H1 (cell line): ENCODE measurements around the gene AVP. TPM values are rescaled to one million over a fixed set of nuclear protein-coding genes. Genes with fewer than 3 reads are reported as not detected.
A peak's percentile ranks its signal among the peaks of the same experiment; 100 is the strongest.

Source experiments
- CTCF ChIA-PET: fragments of 300-600 bp; sonication (Branson Sonifier 250); formaldehyde crosslinking; loops from one replicate; lab custom pipeline; 2021; ENCODE audit not compliant: partially characterized antibody; lab: Charles Lee
- POLR2A ChIA-PET: fragments of 300-600 bp; sonication (Branson Sonifier 250); formaldehyde crosslinking; loops from one replicate; lab custom pipeline; 2021; ENCODE audit warnings: inconsistent platforms; ENCODE audit not compliant: partially characterized antibody; lab: Charles Lee
- DNase-seq, 2 experiments: peaks; one replicate each; pipeline versions ENCODE4 v3.0.0 to v3.0.0-alpha.2; 2010 to 2022; ENCODE audit warnings: low spot score in 2 of 2, low read depth in 1 of 2, mixed read lengths in 1 of 2
- FAIRE-seq: peaks from 2 replicates; lab custom pipeline; 2011; peaks lifted over from hg19 to GRCh38; lab: Jason Lieb, UNC
- H2AFZ ChIP-seq: 2 replicates; pipeline ENCODE4 v1.8.1; 2012; ENCODE audit warnings: low read length, inconsistent platforms
- H2AK5ac ChIP-seq: 2 replicates; pipeline ENCODE4 v1.6.1; 2013; ENCODE audit warnings: low read depth, low read length
- H2BK120ac ChIP-seq: replicated peaks from 2 replicates; pipeline ENCODE3; 2013; ENCODE audit warnings: low read depth, low read length, inconsistent platforms
- H2BK12ac ChIP-seq: 2 replicates; pipeline ENCODE4 v1.6.1; 2013; ENCODE audit warnings: low read depth, low read length
- H2BK15ac ChIP-seq: 2 replicates; pipeline ENCODE4 v1.6.1; 2013; ENCODE audit warnings: low read length
- H2BK20ac ChIP-seq: 2 replicates; pipeline ENCODE4 v1.6.1; 2013; ENCODE audit warnings: low read length
- H2BK5ac ChIP-seq: 2 replicates; pipeline ENCODE4 v1.6.1; 2013; ENCODE audit warnings: low read depth, low read length
- H3K14ac ChIP-seq: 2 replicates; pipeline ENCODE4 v1.6.1; 2013; ENCODE audit warnings: inconsistent platforms; ENCODE audit not compliant: insufficient read length
- H3K18ac ChIP-seq: 2 replicates; pipeline ENCODE4 v1.6.1; 2013; ENCODE audit warnings: low read length; ENCODE audit errors: extremely low read depth
- H3K23ac ChIP-seq: 2 replicates; pipeline ENCODE4 v1.6.1; 2013; ENCODE audit warnings: inconsistent platforms; ENCODE audit not compliant: insufficient read length
- H3K23me2 ChIP-seq: 2 replicates; pipeline ENCODE4 v1.6.1; 2013; ENCODE audit warnings: low read depth, low read length
- H3K27ac ChIP-seq: 2 replicates; pipeline ENCODE4 v1.6.1; 2011; ENCODE audit warnings: low read depth, low read length, inconsistent platforms
- H3K27me3 ChIP-seq, 4 experiments: replicated peaks in 1 of 4; 1 replicate in 1 of 4; 2 replicates in 3 of 4; pipeline versions ENCODE4 v1.6.1 to v1.8.1; 2011 to 2013; ENCODE audit warnings: low read length in 3 of 4, mild to moderate bottlenecking in 3 of 4, inconsistent platforms in 2 of 4, mixed read lengths in 2 of 4, moderate library complexity in 1 of 4; ENCODE audit not compliant: control insufficient read depth in 3 of 4, insufficient read depth in 3 of 4; ENCODE audit errors: extremely low read depth in 1 of 4
- H3K36me3 ChIP-seq, 4 experiments: 2 replicates each; pipeline versions ENCODE4 v1.6.1 to v1.8.1; 2011 to 2013; ENCODE audit warnings: mild to moderate bottlenecking in 4 of 4, low read length in 3 of 4, moderate library complexity in 2 of 4, control low read depth in 1 of 4, inconsistent platforms in 1 of 4; ENCODE audit not compliant: insufficient read depth in 4 of 4, control insufficient read depth in 2 of 4
- H3K4ac ChIP-seq: replicated peaks from 2 replicates; pipeline ENCODE3; 2013; ENCODE audit warnings: low read length, low read depth, mixed read lengths, inconsistent platforms; ENCODE audit not compliant: insufficient read length
- H3K4me1 ChIP-seq, 4 experiments: replicated peaks in 1 of 4; 1 replicate in 1 of 4; 2 replicates in 3 of 4; pipeline versions ENCODE4 v1.6.1 to v1.8.1; 2011 to 2013; ENCODE audit warnings: low read length in 3 of 4, inconsistent platforms in 2 of 4, mixed read lengths in 1 of 4; ENCODE audit not compliant: insufficient read depth in 4 of 4, control insufficient read depth in 3 of 4
- H3K4me2 ChIP-seq, 2 experiments: 2 replicates each; pipeline versions ENCODE4 v1.6.1 to v1.8.1; 2011 to 2013; ENCODE audit warnings: low read depth in 2 of 2, low read length in 2 of 2, control low read depth in 1 of 2, inconsistent platforms in 1 of 2, mild to moderate bottlenecking in 1 of 2; ENCODE audit not compliant: insufficient read depth in 1 of 2
- H3K4me3 ChIP-seq, 4 experiments: fragments of 200-600, 300-600 bp in 1 of 4; sonication (generic), shearing (Covaris generic), sonication (Bioruptor Twin) in 1 of 4; 2 replicates each; pipeline versions ENCODE4 v1.5.1 to v1.8.1; 2011 to 2016; ENCODE audit warnings: low read length in 4 of 4, low read depth in 3 of 4, control low read depth in 2 of 4, inconsistent platforms in 2 of 4, mild to moderate bottlenecking in 2 of 4, mixed read lengths in 1 of 4, moderate library complexity in 1 of 4; ENCODE audit not compliant: insufficient read depth in 2 of 4; ENCODE audit errors: extremely low read depth in 1 of 4
- H3K56ac ChIP-seq: replicated peaks from 2 replicates; pipeline ENCODE3; 2013; ENCODE audit warnings: low read depth, mild to moderate bottlenecking, mixed read lengths, low read length, inconsistent platforms; ENCODE audit not compliant: insufficient read length
- H3K79me1 ChIP-seq: 2 replicates; pipeline ENCODE4 v1.6.1; 2013; ENCODE audit warnings: low read depth, low read length, control low read depth
- H3K79me2 ChIP-seq, 2 experiments: 2 replicates each; pipeline versions ENCODE4 v1.6.1 to v1.8.1; 2012 to 2013; ENCODE audit warnings: low read length in 2 of 2, mild to moderate bottlenecking in 2 of 2, inconsistent platforms in 1 of 2; ENCODE audit not compliant: insufficient read depth in 2 of 2, control insufficient read depth in 1 of 2
- H3K9ac ChIP-seq, 4 experiments: replicated peaks in 1 of 4; 1 replicate in 1 of 4; 2 replicates in 3 of 4; pipeline versions ENCODE4 v1.6.1 to v1.8.1; 2011 to 2013; ENCODE audit warnings: low read depth in 3 of 4, low read length in 3 of 4, control low read depth in 2 of 4, mild to moderate bottlenecking in 2 of 4, moderate library complexity in 2 of 4, inconsistent platforms in 1 of 4; ENCODE audit errors: extremely low read depth in 1 of 4
- H3K9me3 ChIP-seq, 2 experiments: 2 replicates each; pipeline versions ENCODE4 v1.6.1 to v1.8.1; 2012 to 2013; ENCODE audit warnings: mild to moderate bottlenecking in 2 of 2, moderate library complexity in 2 of 2, control low read depth in 1 of 2, inconsistent platforms in 1 of 2, low read depth in 1 of 2, low read length in 1 of 2, mixed read lengths in 1 of 2; ENCODE audit not compliant: insufficient read depth in 2 of 2
- H4K20me1 ChIP-seq, 2 experiments: replicated peaks in 1 of 2; 2 replicates each; pipeline versions ENCODE3 to v1.8.1; 2011 to 2013; ENCODE audit warnings: inconsistent platforms in 2 of 2, low read length in 2 of 2, mild to moderate bottlenecking in 1 of 2; ENCODE audit not compliant: insufficient read depth in 2 of 2, control insufficient read depth in 1 of 2
- H4K5ac ChIP-seq: 2 replicates; pipeline ENCODE4 v1.6.1; 2013; ENCODE audit warnings: low read length, low read depth, mixed read lengths, inconsistent platforms; ENCODE audit not compliant: insufficient read length
- H4K8ac ChIP-seq: 2 replicates; pipeline ENCODE4 v1.8.0; 2013; ENCODE audit warnings: mild to moderate bottlenecking, moderate library complexity, low read length, inconsistent platforms; ENCODE audit not compliant: insufficient read depth; ENCODE audit errors: extremely low read depth
- H4K91ac ChIP-seq: replicated peaks from 2 replicates; pipeline ENCODE3; 2013; ENCODE audit warnings: low read length, mixed read lengths, inconsistent platforms; ENCODE audit not compliant: insufficient read length
- CBX8 ChIP-seq: fragments of 300-800, 300-1000 bp; sonication (generic); IDR thresholded peaks from 2 replicates; pipeline ENCODE4 v1.7.1; 2016; ENCODE audit warnings: low read depth, low read length, borderline replicate concordance
- CEBPB ChIP-seq: IDR thresholded peaks from 2 replicates; pipeline ENCODE4 v1.6.1; 2012; ENCODE audit warnings: low read depth, low read length
- PHF8 ChIP-seq: fragments of 200-600 bp; sonication (generic); conservative IDR thresholded peaks from 2 replicates; pipeline ENCODE4 v1.7.1; 2012; ENCODE audit warnings: low read depth, mild to moderate bottlenecking, inconsistent platforms, low read length, moderate library complexity
- POLR2AphosphoS5 ChIP-seq: IDR thresholded peaks from 2 replicates; pipeline ENCODE4 v1.6.1; 2011; ENCODE audit warnings: low read depth, low read length
- RAD21 ChIP-seq, 2 experiments: IDR thresholded peaks in 1 of 2; conservative IDR thresholded peaks in 1 of 2; 2 replicates each; pipeline ENCODE4 v1.6.1; 2011; ENCODE audit warnings: low read depth in 2 of 2, low read length in 2 of 2, improper control_type of control experiment in 1 of 2, inconsistent platforms in 1 of 2, mild to moderate bottlenecking in 1 of 2, moderate library complexity in 1 of 2
- SP1 ChIP-seq: IDR thresholded peaks from 2 replicates; pipeline ENCODE4 v1.6.1; 2011; ENCODE audit warnings: low read depth, low read length
- TBP ChIP-seq: IDR thresholded peaks from 2 replicates; pipeline ENCODE4 v1.6.1; 2011; ENCODE audit warnings: low read depth, low read length, improper control_type of control experiment
- WGBS, 2 experiments: shearing (Covaris generic) in 1 of 2; methylation state at CpG; one replicate each; pipeline versions ENCODE4 v1.1.6 to v1.1.7; 2013 to 2015; ENCODE audit warnings: low lambda C conversion rate in 2 of 2, mixed read lengths in 2 of 2, inconsistent platforms in 1 of 2, low coverage in 1 of 2, missing lambda C conversion rate in 1 of 2; ENCODE audit not compliant: insufficient replicate concordance in 2 of 2, insufficient coverage in 1 of 2, insufficient read length in 1 of 2; ENCODE audit errors: extremely low coverage in 1 of 2, missing lambda C conversion rate in 1 of 2; 5-methylcytosine and 5-hydroxymethylcytosine counted together
- polyA plus RNA-seq, 7 experiments: library from polyadenylated mRNA; depleted of rRNA in 3 of 7; stranded (reverse) in 5 of 7; unstranded in 2 of 7; fragments of >200 nt in 5 of 7; fragments of 200-250 nt in 2 of 7; gene quantifications; 1 replicate in 5 of 7; 2 replicates in 1 of 7; 4 replicates in 1 of 7; pipeline versions ENCODE4 v1.2.1 to v1.2.3, GENCODE V29; 2011 to 2013; ENCODE audit warnings: missing spikeins in 2 of 7, mixed read lengths in 2 of 7
- total RNA-seq: library from RNA; stranded (reverse); fragmentation: NEBNext Ultra II Directional; extraction: Animal tissue kit (Norgen Biotek cat#: 25700); gene quantifications from 2 replicates; pipeline ENCODE4 v1.2.1, GENCODE V29; 2021

AVP gene
- total and polyA plus RNA-seq, 2 of the 8 experiments (the other 6 are each of a cell fraction or from before 2014, with no cell fraction given): 0.18 TPM; not detected in 1

- Histone ChIP-seq H3K4me1 (peaks cover 0 to 8% (median 6%) of the 10 kb centered on the region in 4 experiments; a peak in 5 of 7 replicates), H3K9me3 (no peaks in the 10 kb centered on the region), H3K79me1 (no peaks in the 10 kb centered on the region), H2BK12ac (no peak overlapping the region), H3K4ac (no peak overlapping the region), H2BK15ac (no peak overlapping the region), H4K91ac (no peak overlapping the region), H3K27ac (no peak overlapping the region), H3K27me3 (peaks cover 27 to 40% (median 35%) of the 10 kb centered on the region in 4 experiments), H2BK5ac (no peak overlapping the region), H4K20me1 (no peaks in the 10 kb centered on the region), H3K4me2 (no peak overlapping the region), H3K36me3 (no peaks in the 10 kb centered on the region), H3K14ac (no peak overlapping the region), H4K8ac (0 out of 2 replicates have a peak overlapping the region, but pooled peaks have one; percentile 4), H3K18ac (no peak overlapping the region), H3K23me2 (peaks cover 11% of the 10 kb centered on the region; the same call in 1 of the 2 replicates), H3K79me2 (no peaks in the 10 kb centered on the region), H2AFZ (no peak overlapping the region), H2AK5ac (no peak overlapping the region), H3K4me3 (no peak overlapping the region), H3K23ac (no peak overlapping the region), H2BK120ac (no peak overlapping the region), H3K56ac (no peak overlapping the region), H2BK20ac (no peak overlapping the region), H4K5ac (no peak overlapping the region), H3K9ac (no peak overlapping the region)
- no peak for DNase-seq
- ChIA-PET CTCF (interaction anchor here (0.7 to 1.6 kb wide), 5 partner anchors 8 to 32 kb away, joined by 3 to 7 read pairs (median 4); no protein-coding TSS in a partner anchor), POLR2A (no interaction called here)
- no peak for FAIRE-seq
- TF ChIP-seq POLR2AphosphoS5 (no peak), PHF8 (no peak), CBX8 (no peak), RAD21 (IDR thresholded peaks at IDR 0.05 in 1 of 2, conservative IDR thresholded peaks at IDR 0.05 in 1 of 2; ENCODE audit: low read depth in 2 of 2, low read length in 2 of 2) (no peak), TBP (no peak), CEBPB (no peak), SP1 (no peak)
- WGBS, 2 experiments: 91% methylated on average over 8 of the region's 8 CpGs; no CpG with 5 or more reads in 1 of the 2 experiments
Measured at GRCh38 chr20:3085571-3086072, 1.1 kb upstream of the AVP start.
